Gastrocnemius medialis (tissue), 4 donors: ENCODE results near the gene MYMX. TPM values are rescaled to one million over a fixed set of nuclear protein-coding genes. Genes with fewer than 3 reads are reported as not detected.

Experiments
- ATAC-seq, 2 donors: fragments of 150-250 bp; one replicate each; pipeline ENCODE4 v1.9.1; 2016
- DNase-seq, 2 donors: peaks; one replicate each; pipeline ENCODE4 v3.0.0-alpha.2; 2019
- H3K27ac ChIP-seq, 4 donors: fragments of 200-600 bp; sonication (generic); 1 replicate in 1 of 4; 2 replicates in 3 of 4; pipeline ENCODE4 v1.5.1; 2016 to 2018; ENCODE audit warnings: mild to moderate bottlenecking in 2 of 4, moderate library complexity in 1 of 4
- H3K27me3 ChIP-seq, 3 donors: fragments of 200-600 bp; sonication (generic) in 2 of 3; 1 replicate in 1 of 3; 2 replicates in 2 of 3; pipeline versions ENCODE4 v1.5.1 to v1.6.0; 2016 to 2019; ENCODE audit warnings: mild to moderate bottlenecking in 1 of 3, moderate library complexity in 1 of 3
- H3K36me3 ChIP-seq, 2 donors: fragments of 200-600 bp; sonication (generic) in 1 of 2; one replicate each; pipeline ENCODE4 v1.5.1; 2017 to 2018
- H3K4me1 ChIP-seq, 2 donors: fragments of 200-600 bp; sonication (generic) in 1 of 2; one replicate each; pipeline ENCODE4 v1.5.1; 2016 to 2017; ENCODE audit warnings: mild to moderate bottlenecking in 2 of 2
- H3K4me3 ChIP-seq, 4 donors: fragments of 200-600 bp; sonication (generic) in 3 of 4; 1 replicate in 1 of 4; 2 replicates in 3 of 4; pipeline ENCODE4 v1.5.1; 2016 to 2019; ENCODE audit warnings: mild to moderate bottlenecking in 2 of 4
- H3K9me3 ChIP-seq, 3 donors: fragments of 200-600 bp; sonication (generic) in 2 of 3; 1 replicate in 1 of 3; 2 replicates in 2 of 3; pipeline ENCODE4 v1.5.1; 2016 to 2019
- POLR2A ChIP-seq, 2 donors: fragments of 450-650 bp; IDR thresholded peaks; one replicate each; pipeline ENCODE4 v1.6.1; 2017; ENCODE audit warnings: antibody characterized with exemption in 2 of 2, mild to moderate bottlenecking in 2 of 2, moderate library complexity in 2 of 2
- in situ Hi-C, 4 donors: fragments of 200-750 bp; cut with MboI; loops; one replicate each; pipeline versions ENCODE4 v1.15.0 to v1.8.0; 2017; ENCODE audit warnings: low sequenced_read_pairs in 4 of 4
- intact Hi-C: fragments of 100-400 bp; cut with DNase I; formaldehyde crosslinking; loops from one replicate; pipeline ENCODE4 v1.15.1; 2023; ENCODE audit warnings: low total_unique reads
- total RNA-seq, 4 donors: library from RNA; depleted of rRNA; stranded (reverse); fragments of >200 nt; gene quantifications; one replicate each; pipeline versions ENCODE4 v1.1.0 to v1.2.3, GENCODE V29; 2016
- TF ChIP-seq, protein P1 (sequence below), 5 experiments: fragments of 450-650 bp in 3 of 5; fragments of 200-600 bp in 2 of 5; sonication (generic) in 2 of 5; IDR thresholded peaks in 4 of 5; conservative IDR thresholded peaks in 1 of 5; 1 replicate in 4 of 5; 2 replicates in 1 of 5; pipeline ENCODE4 v1.5.1; 2016 to 2019; ENCODE audit warnings: antibody characterized with exemption in 5 of 5, mild to moderate bottlenecking in 3 of 5, moderate library complexity in 3 of 5

Gene MYMX
- total RNA-seq, 4 donors from 2014 or later: not detected

DNA sequence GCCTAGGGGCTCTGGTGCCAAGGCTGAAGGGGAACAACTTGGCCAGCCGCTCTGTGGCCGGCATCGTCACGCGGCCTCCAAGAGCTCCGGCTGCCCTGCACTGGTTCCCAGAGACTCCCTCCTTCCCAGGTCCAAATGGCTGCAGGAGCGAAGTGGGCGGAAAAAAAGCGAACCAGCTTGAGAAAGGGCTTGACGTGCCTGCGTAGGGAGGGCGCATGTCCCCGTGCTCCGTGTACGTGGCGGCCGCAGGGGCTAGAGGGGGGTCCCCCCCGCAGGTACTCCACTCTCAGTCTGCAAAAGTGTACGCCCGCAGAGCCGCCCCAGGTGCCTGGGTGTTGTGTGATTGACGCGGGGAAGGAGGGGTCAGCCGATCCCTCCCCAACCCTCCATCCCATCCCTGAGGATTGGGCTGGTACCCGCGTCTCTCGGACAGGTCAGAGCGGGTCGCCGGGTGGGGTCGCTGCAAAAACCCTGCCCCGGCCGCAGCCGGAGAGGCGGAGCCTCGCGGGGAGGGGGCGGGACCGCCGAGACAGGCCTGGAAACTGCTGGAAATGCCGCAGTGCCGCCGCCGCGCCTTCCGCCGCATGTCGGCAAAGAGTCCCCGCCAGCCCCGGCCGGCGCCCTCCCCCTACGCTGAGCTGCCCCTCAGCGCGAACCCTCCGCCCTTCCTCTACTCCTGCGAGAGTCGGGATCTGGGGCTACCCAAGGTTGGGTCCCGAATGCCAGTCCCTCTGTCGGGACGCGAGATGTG is 29.4 kb downstream of the MYMX start:
- intact Hi-C loops: loop anchor here (1.0 to 5.0 kb wide), 5 partner anchors 23 to 1073 kb away; partner anchors contain the start of genes GTPBP2, MRPL14, SLC29A1 and TMEM63B
- Histone ChIP-seq H3K27ac (peak overlapping the region; percentile 93 to 99 (median 98)), H3K36me3 (peaks cover 0 to 26% of the 10 kb centered on the region in 2 donors), H3K27me3 (no peaks in the 10 kb centered on the region), H3K4me3 (peak overlapping the region; percentile 78 to 98 (median 88)), H3K4me1 (peaks cover 25 to 27% of the 10 kb centered on the region in 2 donors), H3K9me3 (no peaks in the 10 kb centered on the region)
- ATAC-seq (peak; percentile 57 to 59), DNase-seq (peak; percentile 81 to 89)
- in situ Hi-C loops: loop anchor here in 1 of 4 donors (25.0 kb wide), 1 partner anchor 134 kb away; no protein-coding TSS in a partner anchor
- no peak for TF ChIP-seq POLR2A (IDR thresholded peaks at IDR 0.05)
- TF ChIP-seq, protein P1, sequence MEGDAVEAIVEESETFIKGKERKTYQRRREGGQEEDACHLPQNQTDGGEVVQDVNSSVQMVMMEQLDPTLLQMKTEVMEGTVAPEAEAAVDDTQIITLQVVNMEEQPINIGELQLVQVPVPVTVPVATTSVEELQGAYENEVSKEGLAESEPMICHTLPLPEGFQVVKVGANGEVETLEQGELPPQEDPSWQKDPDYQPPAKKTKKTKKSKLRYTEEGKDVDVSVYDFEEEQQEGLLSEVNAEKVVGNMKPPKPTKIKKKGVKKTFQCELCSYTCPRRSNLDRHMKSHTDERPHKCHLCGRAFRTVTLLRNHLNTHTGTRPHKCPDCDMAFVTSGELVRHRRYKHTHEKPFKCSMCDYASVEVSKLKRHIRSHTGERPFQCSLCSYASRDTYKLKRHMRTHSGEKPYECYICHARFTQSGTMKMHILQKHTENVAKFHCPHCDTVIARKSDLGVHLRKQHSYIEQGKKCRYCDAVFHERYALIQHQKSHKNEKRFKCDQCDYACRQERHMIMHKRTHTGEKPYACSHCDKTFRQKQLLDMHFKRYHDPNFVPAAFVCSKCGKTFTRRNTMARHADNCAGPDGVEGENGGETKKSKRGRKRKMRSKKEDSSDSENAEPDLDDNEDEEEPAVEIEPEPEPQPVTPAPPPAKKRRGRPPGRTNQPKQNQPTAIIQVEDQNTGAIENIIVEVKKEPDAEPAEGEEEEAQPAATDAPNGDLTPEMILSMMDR (IDR thresholded peaks at IDR 0.05 in 4 of 5, conservative IDR thresholded peaks at IDR 0.05 in 1 of 5): peak in 2 of 5 experiments; percentile 28 to 39

DNA sequence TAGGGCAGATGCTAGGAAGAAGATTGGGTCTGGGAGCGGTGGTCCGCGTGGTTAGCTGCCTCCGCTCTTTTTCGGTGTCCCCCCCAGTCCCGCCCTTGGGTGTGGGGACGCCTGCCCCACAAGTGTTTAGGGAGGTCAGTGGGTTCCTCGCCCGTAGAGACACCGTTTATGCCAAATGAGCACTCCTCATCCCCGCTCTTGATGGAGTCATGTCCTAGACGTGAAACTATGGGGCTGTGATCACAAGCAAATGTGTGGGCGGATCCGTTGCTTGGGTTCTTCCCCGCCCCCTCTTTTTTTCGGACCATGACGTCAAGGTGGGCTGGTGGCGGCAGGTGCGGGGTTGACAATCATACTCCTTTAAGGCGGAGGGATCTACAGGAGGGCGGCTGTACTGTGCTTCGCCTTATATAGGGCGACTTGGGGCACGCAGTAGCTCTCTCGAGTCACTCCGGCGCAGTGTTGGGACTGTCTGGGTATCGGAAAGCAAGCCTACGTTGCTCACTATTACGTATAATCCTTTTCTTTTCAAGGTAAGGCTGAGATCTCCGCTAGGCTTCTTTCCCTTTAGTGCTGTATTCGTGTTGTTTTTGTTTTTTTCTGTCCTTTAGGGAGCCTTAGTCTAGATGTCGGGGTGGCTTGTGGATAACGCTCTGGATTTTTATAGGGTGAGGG is 30.1 kb downstream of the MYMX start, which contains the start of gene HSP90AB1:
Gene HSP90AB1 (plus strand): TSS at position 439 of the 675 bp plus-strand sequence. CDS start 1,529 bp downstream, outside the sequence.
- intact Hi-C loops: loop anchor here (1.0 to 5.0 kb wide), 6 partner anchors 9 to 1074 kb away; partner anchors contain the start of genes GTPBP2, MRPL14, SLC29A1 and TMEM63B

GRCh38 chr6:44247338-44248302 is 30.9 kb downstream of the MYMX start:
- intact Hi-C loops: loop anchor here (1.0 to 5.0 kb wide), 6 partner anchors 9 to 1075 kb away; partner anchors contain the start of genes GTPBP2, MRPL14, TMEM63B and VEGFA
- Histone ChIP-seq H3K27ac (peak overlapping the region; percentile 93 to 99 (median 98)), H3K4me1 (peaks cover 25 to 27% of the 10 kb centered on the region in 2 donors), H3K9me3 (no peaks in the 10 kb centered on the region), H3K36me3 (peaks cover 0 to 41% of the 10 kb centered on the region in 2 donors), H3K27me3 (no peaks in the 10 kb centered on the region), H3K4me3 (peak overlapping the region; percentile 78 to 98 (median 88))
- TF ChIP-seq, protein P1 (IDR thresholded peaks at IDR 0.05 in 4 of 5, conservative IDR thresholded peaks at IDR 0.05 in 1 of 5): no peak
- peak in 1 of 2 donors; percentile 16 for TF ChIP-seq POLR2A (IDR thresholded peaks at IDR 0.05)
- DNase-seq: peak; percentile 59 to 77
- peak; percentile 45 to 48 for ATAC-seq
- in situ Hi-C loops: loop anchor here in 1 of 4 donors (25.0 kb wide), 1 partner anchor 135 kb away; no protein-coding TSS in a partner anchor

More for the DNA sequence above, 30.1 kb downstream of the MYMX start, which contains the start of gene HSP90AB1:
- peak within 1 kb of the TSS; percentile 78 to 98 (median 88) for H3K4me3 ChIP-seq
- ATAC-seq (peak; percentile 86 to 88), DNase-seq (peak; percentile 97 to 99)
- in situ Hi-C loops: loop anchor here in 1 of 4 donors (25.0 kb wide), 1 partner anchor 134 kb away; no protein-coding TSS in a partner anchor
- TF ChIP-seq, protein P1 (IDR thresholded peaks at IDR 0.05 in 4 of 5, conservative IDR thresholded peaks at IDR 0.05 in 1 of 5): peak in 1 of 5 experiments; percentile 26
- TF ChIP-seq POLR2A (IDR thresholded peaks at IDR 0.05): peak; percentile 99
- peaks cover 25 to 27% of the 10 kb centered on the region in 2 donors for H3K4me1 ChIP-seq
- peak within 1 kb of the TSS; percentile 93 to 99 (median 98) for H3K27ac ChIP-seq
- H3K27me3 ChIP-seq: no peaks in the 10 kb centered on the region
- H3K36me3 ChIP-seq: peaks cover 0 to 33% of the 10 kb centered on the region in 2 donors
- no peaks in the 10 kb centered on the region for H3K9me3 ChIP-seq
